NCI-H524 (cell line): ENCODE results near the gene FAM43B.
"Not testable (repeated sequence)": the region's sequence is repeated elsewhere in the genome, so short reads cannot be mapped to it uniquely, and the experiment has no call there.

Experiments
- DNase-seq, 2 experiments: peaks; one replicate each; lab custom pipeline; 2025; lab: John Stamatoyannopoulos, UW

Gene FAM43B

GRCh38 chr1:20551945-20552727 lies at the start of gene FAM43B:
Gene FAM43B (plus strand): TSS chr1:20552573. CDS start chr1:20552974, 401 bp downstream.
- DNase-seq = peak; percentile 31 to 75

GRCh38 chr1:20505488-20505887 lies 46.9 kb upstream of the FAM43B start:
- DNase-seq = no peak

GRCh38 chr1:20507248-20507563 lies 45.2 kb upstream of the FAM43B start:
- peak; percentile 20 to 21 for DNase-seq

- peak; percentile 30 to 77 for DNase-seq
Measured at GRCh38 chr1:20507564-20508410, 44.6 kb upstream of the FAM43B start, which contains the start of gene MUL1. Gene MUL1 (minus strand): TSS chr1:20508151. CDS start chr1:20508024, 127 bp downstream.

- DNase-seq = no peak
Measured at GRCh38 chr1:20508411-20508771, 44.0 kb upstream of the FAM43B start.

GRCh38 chr1:20511518-20512428 lies 40.6 kb upstream of the FAM43B start:
- DNase-seq = no peak

GRCh38 chr1:20519609-20520262 lies 32.6 kb upstream of the FAM43B start:
- DNase-seq = not testable (repeated sequence)

GRCh38 chr1:20521960-20522861 lies 30.2 kb upstream of the FAM43B start:
- DNase-seq = peak; percentile 80 to 81

- no peak for DNase-seq
Measured at GRCh38 chr1:20526267-20526666, 26.1 kb upstream of the FAM43B start.

GRCh38 chr1:20528221-20528620 lies 24.2 kb upstream of the FAM43B start:
- DNase-seq = no peak

- no peak for DNase-seq
Measured at GRCh38 chr1:20530306-20530705, 22.1 kb upstream of the FAM43B start.

- DNase-seq = no peak
Measured at GRCh38 chr1:20530901-20531300, 21.5 kb upstream of the FAM43B start.

- no peak for DNase-seq
Measured at GRCh38 chr1:20533635-20534034, 18.7 kb upstream of the FAM43B start.

- no peak for DNase-seq
Measured at GRCh38 chr1:20534659-20535417, 17.5 kb upstream of the FAM43B start.

- no peak for DNase-seq
Measured at GRCh38 chr1:20538227-20538626, 14.1 kb upstream of the FAM43B start.

GRCh38 chr1:20538760-20539551 lies 13.4 kb upstream of the FAM43B start:
- DNase-seq = no peak

GRCh38 chr1:20540281-20540680 lies 12.1 kb upstream of the FAM43B start:
- no peak for DNase-seq

- DNase-seq = no peak
Measured at GRCh38 chr1:20546637-20547036, 5.7 kb upstream of the FAM43B start.

- no peak for DNase-seq
Measured at GRCh38 chr1:20551161-20551560, 1.2 kb upstream of the FAM43B start.
